ENCODE results near the gene LRRC8D.

GRCh38 chr1:89871768-89872473 is 51.1 kb downstream of the LRRC8D start:
- no peak for TF ChIP-seq CTCF (IDR thresholded peaks at IDR 0.05)
- no peak for TF ChIP-seq POLR2AphosphoS5 (IDR thresholded peaks at IDR 0.05; ENCODE audit: insufficient read depth in 1 of 2, low read depth in 1 of 2)
- no peak for TF ChIP-seq POLR2A (IDR thresholded peaks at IDR 0.05)
